ENCODE results near the gene PRKCZ.
A peak's percentile ranks its signal among the peaks of the same experiment; 100 is the strongest.

Gene PRKCZ

DNA sequence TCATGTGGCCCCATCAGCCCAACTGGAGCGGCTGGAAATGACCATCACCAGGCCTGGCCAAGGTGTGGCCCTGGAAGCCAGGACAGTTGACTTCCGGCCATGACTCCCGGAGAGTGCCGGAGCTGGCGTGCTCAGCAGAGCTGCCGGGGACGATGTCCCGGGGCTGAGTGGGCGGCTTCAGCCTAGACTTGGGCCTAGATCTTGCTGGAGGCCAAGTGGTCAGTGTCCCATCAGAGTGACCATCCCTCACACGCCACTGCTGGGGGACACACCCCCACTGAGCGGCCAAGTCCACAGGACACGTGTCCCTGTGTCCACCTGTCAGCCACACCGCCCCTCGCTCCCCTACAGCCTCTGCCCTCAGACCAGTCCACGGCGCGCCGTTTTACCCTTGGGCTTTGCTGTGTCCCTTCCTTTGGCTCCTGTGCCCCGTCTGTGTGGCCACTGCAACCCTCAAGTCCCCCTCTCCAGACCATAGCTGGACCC is 140.3 kb downstream of the PRKCZ start:
- no peak for DNase-seq (ENCODE audit: low read depth, low spot score)
- H3K4me1 ChIP-seq (ENCODE audit: insufficient read depth, insufficient read length) = peaks cover 6% of the 10 kb centered on the region
- no peaks in the 10 kb centered on the region for H3K9me3 ChIP-seq (ENCODE audit: insufficient read depth, low read length)
- no peak for TF ChIP-seq ZNF274 (IDR thresholded peaks at IDR 0.05; ENCODE audit: low read depth, low read length)
- TF ChIP-seq YY1 (IDR thresholded peaks at IDR 0.05; ENCODE audit: insufficient read depth, insufficient read length) = no peak
- no peak for TF ChIP-seq SUZ12 (IDR thresholded peaks at IDR 0.05; ENCODE audit: extremely low read depth, insufficient read depth, insufficient read length)
- H3K4me3 ChIP-seq (ENCODE audit: insufficient read length, low read depth) = no peak overlapping the region
- peaks cover 43% of the 10 kb centered on the region for H3K36me3 ChIP-seq (ENCODE audit: insufficient read depth, insufficient read length, low read length)
- no peaks in the 10 kb centered on the region for H3K27me3 ChIP-seq (ENCODE audit: insufficient read depth, insufficient read length)
- peak overlapping the region; percentile 74 for H3K9ac ChIP-seq (ENCODE audit: insufficient read length, low read depth)

DNA sequence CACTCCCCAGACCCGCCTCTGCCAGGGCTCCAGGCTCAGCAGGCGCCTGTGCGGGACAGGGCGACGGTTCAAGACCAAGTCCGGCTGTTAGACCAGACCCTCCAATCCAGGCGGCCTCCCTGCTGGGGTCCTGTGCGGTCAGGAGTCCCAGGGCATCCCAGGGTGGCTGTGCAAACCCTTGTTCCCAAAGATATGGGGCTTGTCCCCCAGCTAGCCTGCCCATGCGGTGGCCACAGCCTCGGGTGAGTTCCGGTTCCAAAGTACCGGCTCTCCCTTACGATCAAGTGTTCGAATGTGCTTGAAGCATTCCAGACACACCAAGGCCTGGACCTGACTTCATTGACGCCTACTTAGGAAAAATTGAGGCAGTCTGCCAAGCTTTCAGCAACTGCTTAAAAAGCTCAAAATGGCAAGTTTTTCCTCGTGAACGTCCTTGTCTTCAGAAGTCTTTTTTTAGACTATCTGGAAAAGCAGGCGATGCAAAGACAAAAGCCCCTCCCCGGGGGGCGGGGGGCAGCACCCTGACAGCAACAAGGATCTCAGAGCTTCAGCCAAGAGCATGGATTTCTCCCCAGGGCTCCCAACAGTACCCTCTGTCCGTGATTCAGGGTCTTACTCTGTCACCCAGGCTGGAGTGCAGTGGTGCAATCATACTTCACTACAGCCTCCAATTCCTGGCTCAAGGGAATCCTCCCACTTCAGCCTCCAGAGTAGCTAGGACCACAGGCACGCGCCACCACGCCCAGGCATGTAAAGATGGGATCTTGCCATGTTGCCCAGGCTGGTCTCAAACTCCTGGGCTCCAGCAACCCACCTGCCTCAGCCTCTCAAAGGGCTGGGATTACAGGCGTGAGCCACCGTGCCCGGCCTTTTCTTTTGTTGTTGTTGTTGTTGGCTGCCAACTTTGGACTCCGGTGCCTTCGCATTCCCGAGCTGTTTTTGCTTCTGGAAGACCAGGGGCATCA is 142.1 kb downstream of the PRKCZ start:
- Histone ChIP-seq H3K4me1 (ENCODE audit: insufficient read depth, insufficient read length) (peaks cover 11% of the 10 kb centered on the region), H3K27me3 (ENCODE audit: insufficient read depth, insufficient read length) (no peaks in the 10 kb centered on the region), H3K9me3 (ENCODE audit: insufficient read depth, low read length) (no peaks in the 10 kb centered on the region), H3K9ac (ENCODE audit: insufficient read length, low read depth) (peak overlapping the region; percentile 10), H3K36me3 (ENCODE audit: insufficient read depth, insufficient read length, low read length) (peaks cover 30% of the 10 kb centered on the region), H3K4me3 (ENCODE audit: insufficient read length, low read depth) (no peak overlapping the region)
- no peak for DNase-seq (ENCODE audit: low read depth, low spot score)
- TF ChIP-seq YY1 (IDR thresholded peaks at IDR 0.05; ENCODE audit: insufficient read depth, insufficient read length) (no peak), ZNF274 (IDR thresholded peaks at IDR 0.05; ENCODE audit: low read depth, low read length) (no peak), SUZ12 (IDR thresholded peaks at IDR 0.05; ENCODE audit: extremely low read depth, insufficient read depth, insufficient read length) (no peak)

DNA sequence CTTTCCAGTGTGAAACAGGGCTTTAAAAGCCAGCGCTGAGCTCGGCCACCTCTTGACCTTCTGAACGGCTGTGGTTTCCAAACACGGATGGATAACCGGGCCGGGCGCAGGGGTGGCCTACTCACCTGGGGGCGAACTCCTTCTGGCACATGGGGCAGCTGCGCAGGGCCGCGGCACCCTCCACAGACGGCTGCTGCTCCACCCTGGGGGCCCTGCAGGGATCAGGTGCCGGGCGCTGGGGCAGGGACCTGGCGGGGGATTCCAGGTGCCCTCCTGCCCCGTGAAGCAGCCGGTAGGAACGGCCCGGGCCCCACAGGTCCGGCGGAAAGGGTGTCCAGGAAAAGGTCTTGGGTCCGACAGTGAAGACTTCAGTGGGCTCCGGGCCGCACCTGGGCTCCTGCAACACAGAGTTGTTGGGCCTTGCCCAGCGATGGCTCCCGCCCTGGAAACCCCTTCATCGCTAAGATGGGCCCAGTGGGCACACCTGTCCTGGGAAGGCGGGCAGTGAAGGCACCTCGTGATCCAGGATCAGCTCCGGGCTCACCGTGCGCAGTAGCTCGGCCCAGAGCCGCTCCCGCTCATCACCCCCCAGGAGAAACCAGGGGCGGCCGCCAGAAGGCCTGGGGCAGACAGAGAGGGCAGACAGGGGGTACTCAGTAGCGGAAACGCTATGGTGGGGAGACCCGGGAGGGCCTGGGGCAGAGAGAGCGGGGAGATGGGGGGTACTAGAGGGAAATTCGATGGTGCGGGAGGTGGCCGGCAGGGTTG is 143.5 kb downstream of the PRKCZ start:
- TF ChIP-seq SUZ12 (IDR thresholded peaks at IDR 0.05; ENCODE audit: extremely low read depth, insufficient read depth, insufficient read length) = no peak
- no peak for TF ChIP-seq ZNF274 (IDR thresholded peaks at IDR 0.05; ENCODE audit: low read depth, low read length)
- TF ChIP-seq YY1 (IDR thresholded peaks at IDR 0.05; ENCODE audit: insufficient read depth, insufficient read length) = no peak
- H3K4me3 ChIP-seq (ENCODE audit: insufficient read length, low read depth) = peak overlapping the region; percentile 46
- H3K9ac ChIP-seq (ENCODE audit: insufficient read length, low read depth) = peak overlapping the region; percentile 83
- no peak for DNase-seq (ENCODE audit: low read depth, low spot score)
- peaks cover 14% of the 10 kb centered on the region for H3K4me1 ChIP-seq (ENCODE audit: insufficient read depth, insufficient read length)
- peaks cover 23% of the 10 kb centered on the region for H3K36me3 ChIP-seq (ENCODE audit: insufficient read depth, insufficient read length, low read length)
- no peaks in the 10 kb centered on the region for H3K9me3 ChIP-seq (ENCODE audit: insufficient read depth, low read length)
- no peaks in the 10 kb centered on the region for H3K27me3 ChIP-seq (ENCODE audit: insufficient read depth, insufficient read length)

DNA sequence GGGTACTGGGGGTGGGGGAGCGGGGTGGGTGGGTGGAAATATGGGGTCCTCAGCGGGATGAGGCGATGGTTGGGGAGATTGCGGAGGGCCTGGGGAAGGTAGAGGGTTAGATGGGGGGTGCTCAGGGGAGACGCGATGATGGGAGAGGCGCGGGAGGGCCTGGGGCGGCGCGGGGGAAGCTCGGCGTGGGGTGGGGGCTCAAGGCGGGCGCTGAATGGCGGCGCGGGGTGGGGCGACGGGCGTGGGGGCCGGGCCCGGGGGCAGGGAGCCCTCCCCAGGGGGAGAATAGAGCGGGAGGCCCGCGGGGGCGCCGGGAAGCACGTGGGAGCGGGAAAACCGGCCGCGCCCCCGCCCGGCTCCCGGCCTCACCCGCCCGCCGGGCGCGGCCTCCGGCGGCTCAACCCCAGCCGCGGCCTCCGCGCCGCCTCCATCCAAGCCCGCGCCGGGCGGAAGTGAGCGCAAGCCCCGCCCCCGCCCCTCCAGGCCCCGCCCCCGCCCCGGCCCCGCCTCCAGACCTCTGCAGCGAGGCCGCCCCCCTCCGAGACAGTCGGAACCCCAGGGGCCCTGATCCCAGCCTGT is 144.2 kb downstream of the PRKCZ start, which contains the start of gene FAAP20:
Gene FAAP20, minus strand, starts transcription at position 454 of the 579 bp plus-strand sequence. Its CDS starts 23 bp downstream, at position 431.
- Histone ChIP-seq H3K27me3 (ENCODE audit: insufficient read depth, insufficient read length) (no peaks in the 10 kb centered on the region), H3K9me3 (ENCODE audit: insufficient read depth, low read length) (no peaks in the 10 kb centered on the region), H3K36me3 (ENCODE audit: insufficient read depth, insufficient read length, low read length) (peaks cover 23% of the 10 kb centered on the region), H3K4me3 (ENCODE audit: insufficient read length, low read depth) (peak within 1 kb of the TSS; percentile 46), H3K4me1 (ENCODE audit: insufficient read depth, insufficient read length) (peaks cover 17% of the 10 kb centered on the region), H3K9ac (ENCODE audit: insufficient read length, low read depth) (peak within 1 kb of the TSS; percentile 83)
- no peak for TF ChIP-seq SUZ12 (IDR thresholded peaks at IDR 0.05; ENCODE audit: extremely low read depth, insufficient read depth, insufficient read length)
- no peak for TF ChIP-seq ZNF274 (IDR thresholded peaks at IDR 0.05; ENCODE audit: low read depth, low read length)
- TF ChIP-seq YY1 (IDR thresholded peaks at IDR 0.05; ENCODE audit: insufficient read depth, insufficient read length) = no peak
- DNase-seq (ENCODE audit: low read depth, low spot score) = no peak

DNA sequence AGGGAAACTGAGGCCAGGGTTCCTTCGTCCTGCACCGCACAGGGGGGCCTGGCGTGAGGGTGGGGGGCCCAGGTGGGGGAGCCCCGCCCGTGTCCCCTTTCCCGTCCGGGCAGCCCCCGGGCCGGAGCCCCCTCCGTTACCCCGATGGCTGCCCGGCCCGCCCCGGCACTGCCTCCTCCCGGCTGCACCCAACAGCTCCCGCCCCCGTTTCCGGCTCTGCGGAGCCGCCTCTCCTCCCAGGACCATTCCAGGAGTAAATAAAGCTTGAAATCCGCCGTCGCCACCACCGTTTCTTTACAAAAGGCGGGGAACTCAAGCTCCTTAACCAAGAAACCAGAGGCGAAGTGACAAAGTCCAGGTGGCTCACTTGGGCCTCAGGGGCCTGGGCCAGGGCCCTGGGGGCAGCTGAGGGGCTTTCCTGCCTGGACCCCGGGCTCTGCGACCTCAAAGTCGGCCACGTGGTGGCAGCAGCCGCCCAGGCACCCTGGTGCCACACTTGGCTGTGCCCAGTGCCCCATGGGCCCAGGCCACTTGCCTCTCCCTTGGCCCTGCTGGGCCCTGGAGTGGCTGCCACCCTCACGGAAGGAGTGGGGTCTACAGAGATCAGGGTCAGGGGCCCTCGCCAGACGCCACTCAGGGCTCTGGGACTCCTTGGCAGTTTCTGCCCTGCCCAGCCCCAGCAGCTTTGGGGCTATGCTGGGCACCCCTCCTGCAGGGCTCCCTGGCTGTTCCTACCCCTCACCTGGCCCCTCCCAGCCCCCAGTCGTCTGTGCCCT is 144.9 kb downstream of the PRKCZ start:
- Histone ChIP-seq H3K9me3 (ENCODE audit: insufficient read depth, low read length) (no peaks in the 10 kb centered on the region), H3K36me3 (ENCODE audit: insufficient read depth, insufficient read length, low read length) (peaks cover 19% of the 10 kb centered on the region), H3K4me3 (ENCODE audit: insufficient read length, low read depth) (peak overlapping the region; percentile 33), H3K9ac (ENCODE audit: insufficient read length, low read depth) (peak overlapping the region; percentile 63), H3K27me3 (ENCODE audit: insufficient read depth, insufficient read length) (no peaks in the 10 kb centered on the region), H3K4me1 (ENCODE audit: insufficient read depth, insufficient read length) (peaks cover 14% of the 10 kb centered on the region)
- TF ChIP-seq ZNF274 (IDR thresholded peaks at IDR 0.05; ENCODE audit: low read depth, low read length) (no peak), SUZ12 (IDR thresholded peaks at IDR 0.05; ENCODE audit: extremely low read depth, insufficient read depth, insufficient read length) (no peak), YY1 (IDR thresholded peaks at IDR 0.05; ENCODE audit: insufficient read depth, insufficient read length) (no peak)
- DNase-seq (ENCODE audit: low read depth, low spot score) = peak; percentile 49

DNA sequence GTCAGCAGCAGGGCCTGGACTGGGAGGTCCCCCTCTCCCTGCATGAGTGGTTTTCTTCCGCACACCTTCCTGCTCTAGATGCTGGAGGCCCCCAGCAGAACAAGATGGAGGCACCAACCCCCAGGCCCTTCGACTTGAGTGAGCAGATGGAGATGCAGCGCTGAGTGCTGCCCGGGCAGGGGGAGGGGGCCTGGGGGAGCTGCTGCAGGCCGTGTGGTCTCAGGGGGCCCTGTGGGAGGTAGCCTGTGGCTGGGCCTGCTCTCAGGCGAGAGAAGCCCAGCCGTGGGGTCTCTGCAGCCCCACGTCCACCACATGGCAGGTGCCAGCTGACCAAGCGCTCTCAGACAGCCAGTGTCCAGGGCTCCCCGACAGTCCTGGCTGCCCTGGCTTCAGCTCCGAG is 145.6 kb downstream of the PRKCZ start:
- Histone ChIP-seq H3K27me3 (ENCODE audit: insufficient read depth, insufficient read length) (no peaks in the 10 kb centered on the region), H3K9ac (ENCODE audit: insufficient read length, low read depth) (peak overlapping the region; percentile 21), H3K9me3 (ENCODE audit: insufficient read depth, low read length) (no peaks in the 10 kb centered on the region), H3K36me3 (ENCODE audit: insufficient read depth, insufficient read length, low read length) (peaks cover 12% of the 10 kb centered on the region), H3K4me1 (ENCODE audit: insufficient read depth, insufficient read length) (peaks cover 14% of the 10 kb centered on the region), H3K4me3 (ENCODE audit: insufficient read length, low read depth) (no peak overlapping the region)
- TF ChIP-seq ZNF274 (IDR thresholded peaks at IDR 0.05; ENCODE audit: low read depth, low read length) = no peak
- no peak for TF ChIP-seq SUZ12 (IDR thresholded peaks at IDR 0.05; ENCODE audit: extremely low read depth, insufficient read depth, insufficient read length)
- TF ChIP-seq YY1 (IDR thresholded peaks at IDR 0.05; ENCODE audit: insufficient read depth, insufficient read length) = no peak
- no peak for DNase-seq (ENCODE audit: low read depth, low spot score)

All from NT2/D1 (cell line).